Nephron (organoid): ENCODE measurements around the gene BLACAT1.
"Not testable (repeated sequence)": the region's sequence is repeated elsewhere in the genome, so short reads cannot be mapped to it uniquely, and the experiment has no call there.

Experiments
- H3K27ac Mint-ChIP-seq, 3 experiments: 2 replicates each; pipeline ENCODE4 v1.8.0; 2020; ENCODE audit warnings: mixed read lengths in 3 of 3, mild to moderate bottlenecking in 2 of 3, moderate library complexity in 1 of 3
- H3K27me3 Mint-ChIP-seq: 2 replicates; pipeline ENCODE4 v1.8.0; 2021; ENCODE audit warnings: low read depth, mild to moderate bottlenecking, moderate library complexity, mixed read lengths
- H3K36me3 Mint-ChIP-seq: 2 replicates; pipeline ENCODE4 v1.8.0; 2020; ENCODE audit warnings: low read depth, mixed read lengths
- H3K4me1 Mint-ChIP-seq: 2 replicates; pipeline ENCODE4 v1.8.0; 2020; ENCODE audit warnings: mixed read lengths
- H3K4me3 Mint-ChIP-seq, 3 experiments: 2 replicates each; pipeline ENCODE4 v1.8.0; 2020; ENCODE audit warnings: mild to moderate bottlenecking in 3 of 3, mixed read lengths in 3 of 3, moderate library complexity in 2 of 3
- H3K9me3 Mint-ChIP-seq: 2 replicates; pipeline ENCODE4 v1.8.0; 2020; ENCODE audit warnings: mixed read lengths
- TF ChIP-seq, protein P1 (sequence below), 3 experiments: fragments of 200-600 bp; sonication (generic); IDR thresholded peaks; one replicate each; pipeline ENCODE4 v1.5.0; 2021; ENCODE audit warnings: antibody characterized with exemption in 3 of 3; ENCODE audit not compliant: unreplicated experiment in 3 of 3

The BLACAT1 gene

DNA sequence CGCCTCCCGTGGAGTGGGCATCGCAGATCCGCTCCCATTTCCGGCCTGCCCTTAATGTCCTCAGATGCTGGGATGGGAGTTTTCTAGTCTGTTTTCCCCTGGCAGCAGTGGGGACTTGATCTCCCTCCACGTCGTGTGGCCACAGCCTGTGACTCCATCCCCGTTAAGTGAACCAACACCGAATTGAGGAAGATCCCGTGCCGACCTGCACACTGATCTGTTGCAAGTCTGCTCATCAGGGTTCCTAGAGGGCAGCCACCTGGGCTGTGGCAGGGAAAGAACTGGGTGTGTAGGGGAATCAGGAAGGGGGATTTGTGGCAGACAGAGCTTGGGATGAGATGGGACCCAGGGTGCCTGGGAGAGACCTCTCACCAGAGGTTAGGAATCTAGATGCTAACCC is 25.4 kb upstream of the BLACAT1 start:
- TF ChIP-seq, protein P1, sequence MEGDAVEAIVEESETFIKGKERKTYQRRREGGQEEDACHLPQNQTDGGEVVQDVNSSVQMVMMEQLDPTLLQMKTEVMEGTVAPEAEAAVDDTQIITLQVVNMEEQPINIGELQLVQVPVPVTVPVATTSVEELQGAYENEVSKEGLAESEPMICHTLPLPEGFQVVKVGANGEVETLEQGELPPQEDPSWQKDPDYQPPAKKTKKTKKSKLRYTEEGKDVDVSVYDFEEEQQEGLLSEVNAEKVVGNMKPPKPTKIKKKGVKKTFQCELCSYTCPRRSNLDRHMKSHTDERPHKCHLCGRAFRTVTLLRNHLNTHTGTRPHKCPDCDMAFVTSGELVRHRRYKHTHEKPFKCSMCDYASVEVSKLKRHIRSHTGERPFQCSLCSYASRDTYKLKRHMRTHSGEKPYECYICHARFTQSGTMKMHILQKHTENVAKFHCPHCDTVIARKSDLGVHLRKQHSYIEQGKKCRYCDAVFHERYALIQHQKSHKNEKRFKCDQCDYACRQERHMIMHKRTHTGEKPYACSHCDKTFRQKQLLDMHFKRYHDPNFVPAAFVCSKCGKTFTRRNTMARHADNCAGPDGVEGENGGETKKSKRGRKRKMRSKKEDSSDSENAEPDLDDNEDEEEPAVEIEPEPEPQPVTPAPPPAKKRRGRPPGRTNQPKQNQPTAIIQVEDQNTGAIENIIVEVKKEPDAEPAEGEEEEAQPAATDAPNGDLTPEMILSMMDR (IDR thresholded peaks at IDR 0.05; ENCODE audit: unreplicated experiment in 3 of 3): no peak
- peaks cover 10% of the 10 kb centered on the region for H3K4me1 Mint-ChIP-seq
- no peak overlapping the region for H3K4me3 Mint-ChIP-seq
- H3K36me3 Mint-ChIP-seq: no peaks in the 10 kb centered on the region
- H3K9me3 Mint-ChIP-seq: no peaks in the 10 kb centered on the region
- no peak overlapping the region for H3K27ac Mint-ChIP-seq
- H3K27me3 Mint-ChIP-seq: peaks cover 67% of the 10 kb centered on the region

DNA sequence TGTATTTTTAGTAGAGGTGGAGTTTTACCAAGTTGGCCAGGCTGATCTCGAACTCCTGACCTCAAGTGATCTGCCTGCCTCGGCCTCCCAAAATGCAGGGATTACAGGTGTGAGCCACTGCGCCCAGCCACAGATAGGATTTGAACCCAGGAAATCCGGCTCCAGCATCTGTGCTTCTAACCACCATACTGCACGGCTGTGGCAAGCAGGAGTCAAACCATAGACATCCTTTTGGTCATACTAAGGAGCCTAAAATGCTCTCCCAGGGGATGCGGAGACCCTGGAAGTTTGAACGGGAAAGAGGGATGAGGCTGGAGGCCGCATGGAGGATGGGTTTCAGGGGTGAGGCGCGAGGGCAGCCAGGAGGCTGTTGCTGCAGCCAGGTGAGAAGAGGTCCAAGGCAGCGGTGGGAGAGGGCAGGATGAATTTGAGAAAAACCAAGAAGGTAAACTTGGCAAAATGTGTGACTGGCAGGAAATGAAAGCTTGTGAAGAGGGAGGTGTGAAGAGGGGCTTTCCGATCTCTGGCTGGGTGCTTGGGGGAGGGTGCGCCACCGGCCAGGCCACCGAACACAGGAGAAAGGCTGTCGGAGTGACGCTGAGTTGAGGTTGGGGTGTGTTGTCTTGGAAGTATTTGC is 24.6 kb upstream of the BLACAT1 start:
- TF ChIP-seq, protein P1 (IDR thresholded peaks at IDR 0.05; ENCODE audit: unreplicated experiment in 3 of 3): no peak
- H3K27me3 Mint-ChIP-seq: peaks cover 62% of the 10 kb centered on the region
- H3K9me3 Mint-ChIP-seq: peaks cover 6% of the 10 kb centered on the region

DNA sequence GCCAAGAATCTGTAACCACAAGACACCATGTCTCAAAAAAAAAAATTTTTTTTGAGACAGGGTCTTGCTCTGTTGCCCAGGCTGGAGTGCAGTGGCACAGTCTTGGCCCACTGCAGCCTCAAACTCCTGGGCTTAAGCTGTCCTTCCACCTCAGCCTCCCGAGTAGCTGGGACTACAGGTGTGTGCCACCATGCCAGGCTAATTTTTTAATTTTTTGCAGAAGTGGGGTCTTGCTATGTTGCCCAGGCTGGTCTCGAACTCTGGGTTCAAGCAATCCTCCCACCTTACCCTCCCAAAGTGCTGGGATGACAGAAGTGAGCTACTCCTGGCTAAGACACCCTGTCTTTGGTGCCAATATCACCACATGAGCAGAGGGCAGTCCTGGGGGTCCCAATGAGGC is 23.1 kb upstream of the BLACAT1 start:
- H3K27ac Mint-ChIP-seq, H3K36me3 Mint-ChIP-seq, H3K4me3 Mint-ChIP-seq, H3K9me3 Mint-ChIP-seq, H3K4me1 Mint-ChIP-seq: not testable (repeated sequence)
- H3K27me3 Mint-ChIP-seq: peaks cover 60% of the 10 kb centered on the region

More for the DNA sequence above, 24.6 kb upstream of the BLACAT1 start:
- Mint-ChIP-seq H3K27ac (no peak overlapping the region), H3K4me3 (no peak overlapping the region), H3K4me1 (peaks cover 7% of the 10 kb centered on the region), H3K36me3 (no peaks in the 10 kb centered on the region)

DNA sequence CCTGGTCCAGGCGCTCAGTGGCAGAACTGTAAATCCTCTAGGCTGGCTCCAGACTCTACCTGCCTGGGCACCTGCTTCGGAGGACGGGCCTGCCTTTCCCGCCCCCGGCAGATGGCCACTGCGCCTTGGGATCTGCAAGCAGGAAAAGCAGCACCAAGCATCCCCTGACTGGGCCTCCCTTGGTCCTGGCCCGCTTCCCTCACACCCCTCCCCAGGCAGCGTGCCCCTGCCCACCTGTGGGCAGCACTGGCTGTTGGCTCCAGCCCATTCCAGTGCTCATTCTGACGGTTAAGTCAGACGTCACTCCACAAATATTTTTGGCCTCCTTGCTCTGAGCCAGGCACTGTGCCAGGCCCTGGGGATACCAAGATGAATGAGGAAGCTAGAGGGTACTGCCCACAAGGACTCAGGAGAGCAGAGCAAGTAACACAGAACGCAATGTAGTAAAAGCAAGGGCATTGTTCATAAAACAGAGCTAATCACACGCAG is 22.0 kb upstream of the BLACAT1 start:
- H3K27me3 Mint-ChIP-seq: peaks cover 57% of the 10 kb centered on the region
- no peaks in the 10 kb centered on the region for H3K36me3 Mint-ChIP-seq
- H3K4me3 Mint-ChIP-seq: no peak overlapping the region
- peak overlapping the region in 2 of 3 experiments; percentile 62 to 72 for H3K27ac Mint-ChIP-seq
- peaks cover 10% of the 10 kb centered on the region for H3K4me1 Mint-ChIP-seq
- H3K9me3 Mint-ChIP-seq: peaks cover 10% of the 10 kb centered on the region
- TF ChIP-seq, protein P1 (IDR thresholded peaks at IDR 0.05; ENCODE audit: unreplicated experiment in 3 of 3): no peak

DNA sequence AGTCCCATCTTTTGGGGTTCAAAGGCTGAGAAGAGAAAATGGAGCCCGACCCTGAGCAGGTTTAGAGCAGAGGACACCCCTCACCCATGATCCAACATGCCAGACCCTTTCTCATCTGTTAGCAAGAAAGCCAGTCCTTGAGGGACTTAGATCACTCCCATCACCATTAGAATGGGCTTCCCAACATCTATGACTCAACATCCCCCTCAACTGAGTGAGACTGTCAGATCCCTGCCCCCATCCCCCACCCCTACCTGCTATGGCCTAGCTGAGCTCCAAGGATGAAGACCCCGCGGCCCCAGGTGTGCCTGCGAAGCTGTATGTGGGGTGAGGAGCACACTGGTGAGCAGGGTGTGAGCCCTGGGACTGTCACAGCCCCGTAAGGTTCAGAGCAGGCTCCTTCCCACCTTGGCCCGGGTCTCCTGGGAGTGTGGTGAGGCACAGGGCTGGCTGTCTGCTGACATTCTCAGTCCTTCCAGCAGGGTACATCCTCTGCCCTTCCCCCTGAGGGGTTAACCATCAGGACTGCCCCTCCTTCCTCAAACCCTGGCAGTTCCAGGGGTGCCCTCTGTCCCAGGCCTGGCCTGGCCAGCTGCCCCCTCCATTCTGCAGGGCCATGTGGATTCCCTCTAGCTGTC is 21.4 kb upstream of the BLACAT1 start:
- H3K27ac Mint-ChIP-seq: no peak overlapping the region
- TF ChIP-seq, protein P1 (IDR thresholded peaks at IDR 0.05; ENCODE audit: unreplicated experiment in 3 of 3): no peak
- H3K4me1 Mint-ChIP-seq: peaks cover 15% of the 10 kb centered on the region

DNA sequence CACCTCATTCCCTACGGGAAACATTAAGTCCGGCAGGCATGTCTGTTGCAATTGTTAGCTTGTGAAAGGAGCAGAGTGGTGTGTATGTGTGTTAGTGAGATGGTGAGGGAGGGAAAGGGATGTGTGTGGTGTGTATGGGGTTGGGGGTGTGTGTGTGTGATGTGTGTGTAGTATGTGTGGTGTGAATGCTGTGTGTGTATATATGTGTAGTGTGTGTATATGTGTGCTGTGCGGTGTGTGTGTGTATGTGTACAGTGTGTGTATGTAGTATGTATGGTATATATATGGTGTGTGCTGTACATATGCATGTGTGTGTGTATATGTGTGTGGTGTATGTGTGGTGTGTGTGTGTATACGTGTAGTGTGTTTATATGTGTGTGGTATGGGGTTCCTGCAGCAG is 20.8 kb upstream of the BLACAT1 start:
- H3K4me1 Mint-ChIP-seq: peaks cover 17% of the 10 kb centered on the region
- H3K4me3 Mint-ChIP-seq: peak overlapping the region in 1 of 3 experiments; percentile 9
- TF ChIP-seq, protein P1 (IDR thresholded peaks at IDR 0.05; ENCODE audit: unreplicated experiment in 3 of 3): no peak
- H3K9me3 Mint-ChIP-seq: peaks cover 10% of the 10 kb centered on the region
- no peaks in the 10 kb centered on the region for H3K36me3 Mint-ChIP-seq
- H3K27ac Mint-ChIP-seq: no peak overlapping the region
- peaks cover 57% of the 10 kb centered on the region for H3K27me3 Mint-ChIP-seq

More for the DNA sequence above, 21.4 kb upstream of the BLACAT1 start:
- Mint-ChIP-seq H3K27me3 (peaks cover 57% of the 10 kb centered on the region), H3K9me3 (peaks cover 10% of the 10 kb centered on the region), H3K36me3 (no peaks in the 10 kb centered on the region), H3K4me3 (no peak overlapping the region)
